Dermis blood vessel endothelial cell (primary cell): ENCODE data around the gene LCE1C. TPM values are rescaled to one million over a fixed set of nuclear protein-coding genes. Genes with fewer than 3 reads are reported as not detected.

Experiments used
- DNase-seq: peaks from one replicate; pipeline ENCODE4 v3.0.0; 2010
- total RNA-seq: library from RNA; depleted of rRNA; stranded (reverse); fragments of >200 nt; gene quantifications from 2 replicates; pipeline ENCODE4 v1.2.3, GENCODE V29; 2014

The LCE1C gene
- total RNA-seq, 1 donor from 2014 or later: not detected

DNA sequence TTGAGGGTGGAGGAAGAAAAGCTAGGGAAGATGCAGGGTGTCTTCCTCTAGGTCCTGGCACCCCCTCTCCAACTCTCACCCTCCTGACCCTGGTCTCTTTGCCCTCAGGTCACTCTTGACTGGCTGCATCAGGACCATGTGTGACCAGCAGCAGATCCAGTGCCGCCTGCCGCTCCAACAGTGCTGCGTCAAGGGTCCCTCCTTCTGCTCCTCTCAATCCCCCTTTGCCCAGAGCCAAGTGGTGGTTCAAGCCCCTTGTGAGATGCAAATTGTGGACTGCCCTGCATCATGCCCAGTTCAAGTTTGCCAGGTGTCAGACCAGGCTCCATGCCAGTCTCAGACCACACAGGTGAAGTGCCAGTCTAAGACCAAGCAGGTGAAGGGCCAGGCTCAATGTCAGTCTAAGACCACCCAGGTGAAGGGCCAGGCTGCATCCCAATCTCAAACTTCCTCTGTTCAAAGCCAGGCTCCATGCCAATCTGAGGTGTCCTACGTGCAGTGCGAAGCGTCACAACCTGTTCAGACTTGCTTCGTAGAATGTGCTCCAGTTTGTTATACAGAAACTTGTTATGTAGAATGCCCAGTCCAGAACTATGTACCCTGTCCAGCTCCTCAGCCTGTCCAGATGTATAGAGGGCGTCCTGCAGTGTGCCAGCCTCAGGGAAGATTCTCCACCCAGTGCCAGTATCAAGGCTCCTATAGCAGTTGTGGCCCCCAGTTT, 46.8 kb downstream of the LCE1C start:
- DNase-seq: no peak

DNA sequence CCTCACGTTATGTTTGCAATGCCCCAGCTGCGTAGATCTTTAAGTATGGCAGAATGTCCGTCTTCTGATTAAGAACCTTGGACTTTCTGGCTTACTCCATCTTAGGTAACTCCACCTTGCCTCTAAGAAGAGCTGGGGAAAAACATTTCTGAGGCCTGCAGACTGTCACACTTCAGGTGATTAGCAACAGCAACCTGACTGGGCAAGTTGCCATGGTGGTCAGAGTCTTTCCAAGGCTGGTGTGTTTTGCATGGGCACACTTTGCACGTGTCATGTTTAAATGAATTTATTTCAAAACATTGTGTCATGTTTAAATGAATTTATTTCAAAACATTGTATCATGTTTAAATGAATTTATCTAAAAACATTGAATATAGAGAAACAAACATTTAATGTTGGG, 47.8 kb downstream of the LCE1C start:
- no peak for DNase-seq

DNA sequence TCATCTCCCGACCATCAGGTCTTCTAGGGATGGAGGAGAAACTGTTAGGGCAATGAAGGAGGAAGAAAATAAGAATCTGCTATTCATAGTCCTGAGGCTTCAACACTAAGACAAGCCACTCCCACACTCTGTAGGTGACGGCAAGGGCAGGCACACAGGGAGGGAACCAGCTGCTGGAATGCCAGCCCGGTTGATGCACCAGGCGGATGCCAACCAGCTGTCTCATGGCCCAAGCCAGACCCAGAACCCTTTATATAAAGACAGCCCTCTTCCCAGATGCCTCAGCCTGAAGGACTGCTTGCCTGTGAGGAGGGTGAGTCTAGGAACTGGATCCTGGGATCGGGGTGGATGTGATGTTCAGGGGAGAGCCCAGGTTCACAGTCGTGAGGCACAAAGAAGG, 48.7 kb downstream of the LCE1C start, which contains the start of gene KPRP:
Gene KPRP, plus strand, starts transcription at position 279 of the 400 bp plus-strand sequence. CDS start 1,564 bp downstream, outside the sequence.
- DNase-seq: no peak

DNA sequence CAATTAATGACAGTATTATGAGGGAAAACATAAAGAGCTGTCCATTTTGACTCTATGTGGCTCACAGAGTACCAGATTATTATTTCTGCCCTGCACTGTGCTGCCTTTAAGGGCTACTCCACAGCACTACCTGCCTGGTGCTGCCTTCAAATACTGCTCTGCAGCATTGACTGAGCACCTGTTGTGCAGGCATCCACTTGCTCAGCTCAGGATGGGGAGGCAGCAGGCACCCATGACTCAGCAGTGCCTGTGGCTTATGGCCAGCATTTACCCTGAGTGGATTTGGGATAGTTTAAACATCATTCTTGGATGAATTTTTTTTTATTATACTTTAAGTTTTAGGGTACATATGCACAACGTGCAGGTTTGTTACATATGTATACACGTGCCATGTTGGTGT, 49.6 kb downstream of the LCE1C start:
- no peak for DNase-seq

Other genes starting within 250 kb of the LCE1C start
- gene LCE3E, start 239.9 kb downstream of the LCE1C start, total RNA-seq: not detected in 2 replicates
- gene LCE3D, start 226.1 kb downstream of the LCE1C start, total RNA-seq: not detected in 2 replicates
- gene LCE3C, start 206.4 kb downstream of the LCE1C start, total RNA-seq: not detected in 2 replicates
- not detected in 2 replicates for gene LCE3B, start 192.8 kb downstream of the LCE1C start, total RNA-seq
- gene LCE3A, start 183.5 kb downstream of the LCE1C start, total RNA-seq: not detected in 2 replicates
- not detected in 2 replicates for gene LCE2D, start 143.3 kb downstream of the LCE1C start, total RNA-seq
- gene LCE2C, start 131.4 kb downstream of the LCE1C start, total RNA-seq: not detected in 2 replicates
- gene LCE2B, start 120.5 kb downstream of the LCE1C start, total RNA-seq: not detected in 2 replicates
- gene LCE2A, start 108.3 kb downstream of the LCE1C start, total RNA-seq: not detected in 2 replicates
- gene LCE4A, start 98.5 kb downstream of the LCE1C start, total RNA-seq: not detected in 2 replicates
- gene KPRP, start 48.6 kb downstream of the LCE1C start, total RNA-seq: not detected in 2 replicates
- not detected in 2 replicates for gene LCE1F, start 31.5 kb downstream of the LCE1C start, total RNA-seq
- not detected in 2 replicates for gene LCE1E, start 20.4 kb downstream of the LCE1C start, total RNA-seq
- not detected in 2 replicates for gene LCE1D, start 9.9 kb downstream of the LCE1C start, total RNA-seq
- gene LCE1B, start 5.3 kb upstream of the LCE1C start, total RNA-seq: not detected in 2 replicates
- gene LCE1A, start 20.8 kb upstream of the LCE1C start, total RNA-seq: not detected in 2 replicates
- gene LCE6A, start 36.2 kb upstream of the LCE1C start, total RNA-seq: not detected in 2 replicates
- not detected in 2 replicates for gene LCE7A, start 53.3 kb upstream of the LCE1C start, total RNA-seq
- not detected in 2 replicates for gene SMCP, start 71.7 kb upstream of the LCE1C start, total RNA-seq
- not detected in 2 replicates for gene IVL, start 101.9 kb upstream of the LCE1C start, total RNA-seq
- not detected in 2 replicates for gene SPRR5, start 140.6 kb upstream of the LCE1C start, total RNA-seq
- not detected in 2 replicates for gene SPRR4, start 164.0 kb upstream of the LCE1C start, total RNA-seq
- not detected in 2 replicates for gene SPRR1A, start 177.4 kb upstream of the LCE1C start, total RNA-seq
- not detected in 2 replicates for gene SPRR3, start 195.1 kb upstream of the LCE1C start, total RNA-seq
- not detected in 2 replicates for gene SPRR1B, start 224.6 kb upstream of the LCE1C start, total RNA-seq
- not detected in 2 replicates for gene SPRR2D, start 234.5 kb upstream of the LCE1C start, total RNA-seq